Ascending aorta (tissue), 2 donors: Measurements from ENCODE around the gene IFI27L2. TPM values are rescaled to one million over a fixed set of nuclear protein-coding genes. Genes with fewer than 3 reads are reported as not detected.

Source experiments
- DNase-seq, 2 donors: peaks; one replicate each; pipeline ENCODE4 v3.0.0-alpha.2; 2019; ENCODE audit warnings: low spot score in 2 of 2
- H3K27ac ChIP-seq, 2 donors: fragments of 200-600 bp; sonication (generic); one replicate each; pipeline ENCODE4 v1.5.1; 2016 to 2017; ENCODE audit warnings: mild to moderate bottlenecking in 1 of 2
- H3K27me3 ChIP-seq: fragments of 200-600 bp; sonication (generic); one replicate; pipeline ENCODE4 v1.5.1; 2017
- H3K36me3 ChIP-seq, 2 donors: fragments of 200-600 bp; sonication (generic); one replicate each; pipeline ENCODE4 v1.5.1; 2016
- H3K4me1 ChIP-seq, 2 donors: fragments of 200-600 bp; sonication (generic); one replicate each; pipeline ENCODE4 v1.5.1; 2016 to 2017; ENCODE audit warnings: mild to moderate bottlenecking in 1 of 2
- H3K4me3 ChIP-seq, 2 donors: fragments of 200-600 bp; sonication (generic); one replicate each; pipeline ENCODE4 v1.5.1; 2016 to 2017; ENCODE audit warnings: mild to moderate bottlenecking in 1 of 2
- H3K9me3 ChIP-seq, 2 donors: fragments of 200-600 bp; sonication (generic); one replicate each; pipeline ENCODE4 v1.5.1; 2016
- intact Hi-C: fragments of 100-400 bp; cut with DNase I; formaldehyde crosslinking; loops from one replicate; pipeline ENCODE4 v1.15.1; 2023
- total RNA-seq: library from RNA; depleted of rRNA; stranded (reverse); fragments of >200 nt; gene quantifications from one replicate; pipeline ENCODE4 v1.1.0, GENCODE V29; 2016
- TF ChIP-seq, protein P1 (sequence below), 3 experiments: fragments of 200-600 bp in 2 of 3; fragments of 450-650 bp in 1 of 3; sonication (generic) in 2 of 3; IDR thresholded peaks; one replicate each; pipeline ENCODE4 v1.5.1; 2016 to 2019; ENCODE audit warnings: antibody characterized with exemption in 3 of 3, mild to moderate bottlenecking in 1 of 3, moderate library complexity in 1 of 3

The IFI27L2 gene
- total RNA-seq, 1 donor from 2014 or later: 36.0 TPM

DNA sequence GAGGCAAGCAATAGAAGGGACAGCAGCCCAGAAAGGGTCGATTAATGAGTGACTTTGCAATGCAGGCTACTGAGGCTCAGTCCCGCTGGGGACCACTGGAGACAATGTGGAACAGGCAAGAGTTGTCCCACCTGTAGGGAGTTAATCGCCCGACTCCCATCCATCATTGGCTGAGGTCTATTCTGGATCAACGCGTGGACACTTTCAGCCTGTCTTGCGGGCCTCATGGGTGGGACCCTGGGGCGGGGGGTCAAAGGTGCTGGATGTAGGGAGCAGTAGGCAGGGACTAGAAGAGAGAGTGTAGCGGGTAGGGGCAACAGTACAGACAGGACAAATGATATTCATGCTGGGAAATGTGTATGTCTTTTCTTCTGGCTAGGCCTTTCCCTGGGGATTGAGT lies 6.1 kb downstream of the IFI27L2 start:
- H3K27me3 ChIP-seq: no peaks in the 10 kb centered on the region
- H3K4me3 ChIP-seq: no peak overlapping the region
- no peaks in the 10 kb centered on the region for H3K36me3 ChIP-seq
- H3K27ac ChIP-seq: no peak overlapping the region
- peak in 1 of 2 donors; percentile 54 for DNase-seq
- H3K4me1 ChIP-seq: no peaks in the 10 kb centered on the region
- peaks cover 8 to 12% of the 10 kb centered on the region in 2 donors for H3K9me3 ChIP-seq
- TF ChIP-seq, protein P1, sequence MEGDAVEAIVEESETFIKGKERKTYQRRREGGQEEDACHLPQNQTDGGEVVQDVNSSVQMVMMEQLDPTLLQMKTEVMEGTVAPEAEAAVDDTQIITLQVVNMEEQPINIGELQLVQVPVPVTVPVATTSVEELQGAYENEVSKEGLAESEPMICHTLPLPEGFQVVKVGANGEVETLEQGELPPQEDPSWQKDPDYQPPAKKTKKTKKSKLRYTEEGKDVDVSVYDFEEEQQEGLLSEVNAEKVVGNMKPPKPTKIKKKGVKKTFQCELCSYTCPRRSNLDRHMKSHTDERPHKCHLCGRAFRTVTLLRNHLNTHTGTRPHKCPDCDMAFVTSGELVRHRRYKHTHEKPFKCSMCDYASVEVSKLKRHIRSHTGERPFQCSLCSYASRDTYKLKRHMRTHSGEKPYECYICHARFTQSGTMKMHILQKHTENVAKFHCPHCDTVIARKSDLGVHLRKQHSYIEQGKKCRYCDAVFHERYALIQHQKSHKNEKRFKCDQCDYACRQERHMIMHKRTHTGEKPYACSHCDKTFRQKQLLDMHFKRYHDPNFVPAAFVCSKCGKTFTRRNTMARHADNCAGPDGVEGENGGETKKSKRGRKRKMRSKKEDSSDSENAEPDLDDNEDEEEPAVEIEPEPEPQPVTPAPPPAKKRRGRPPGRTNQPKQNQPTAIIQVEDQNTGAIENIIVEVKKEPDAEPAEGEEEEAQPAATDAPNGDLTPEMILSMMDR (IDR thresholded peaks at IDR 0.05): no peak
- intact Hi-C loops: no loop called here

DNA sequence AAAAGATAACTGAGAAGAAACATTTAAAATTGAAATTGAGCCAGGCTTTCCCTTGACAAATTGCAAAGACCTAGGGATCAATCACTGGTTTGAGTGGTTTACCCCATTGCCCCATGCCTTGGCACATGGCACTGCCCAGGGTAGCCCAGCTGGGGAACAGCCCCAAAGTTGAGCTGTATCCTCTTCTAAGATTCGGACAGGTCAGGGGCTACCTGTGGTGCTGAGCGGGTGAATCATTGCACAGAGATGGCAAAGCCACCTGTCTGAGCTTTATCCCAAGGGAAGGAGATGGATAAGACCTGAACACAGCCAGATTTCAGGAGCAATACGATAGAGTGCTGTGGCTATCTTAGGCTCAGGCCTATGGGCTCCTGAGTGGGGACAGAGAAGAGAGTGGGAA lies 7.0 kb downstream of the IFI27L2 start:
- H3K4me3 ChIP-seq: no peak overlapping the region
- intact Hi-C loops: no loop called here
- no peaks in the 10 kb centered on the region for H3K27me3 ChIP-seq
- no peaks in the 10 kb centered on the region for H3K36me3 ChIP-seq
- no peak overlapping the region for H3K27ac ChIP-seq
- no peaks in the 10 kb centered on the region for H3K4me1 ChIP-seq
- H3K9me3 ChIP-seq: peaks cover 8 to 12% of the 10 kb centered on the region in 2 donors
- DNase-seq: peak in 1 of 2 donors; percentile 27
- TF ChIP-seq, protein P1 (IDR thresholded peaks at IDR 0.05): no peak

DNA sequence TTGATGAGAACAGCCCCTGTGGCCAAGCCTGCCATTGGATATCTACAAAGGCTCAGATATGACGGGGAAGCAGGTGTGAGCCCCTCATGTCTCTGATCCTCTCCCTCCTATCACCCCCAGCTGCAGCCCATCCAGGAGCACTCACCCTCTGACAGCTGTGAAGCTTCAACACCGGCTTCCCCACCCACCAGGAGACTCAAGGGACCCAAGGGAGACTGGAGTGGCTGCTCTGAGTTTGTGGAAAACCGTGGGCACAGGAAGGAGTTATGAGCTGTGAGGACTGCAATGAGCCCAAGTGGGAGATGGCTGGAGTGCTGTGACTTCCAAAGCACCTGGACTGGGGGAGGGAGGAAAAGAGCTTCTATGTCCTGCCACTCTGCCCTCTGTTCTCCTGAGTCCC lies 7.9 kb downstream of the IFI27L2 start:
- H3K4me1 ChIP-seq: no peaks in the 10 kb centered on the region
- H3K27ac ChIP-seq: peak overlapping the region in 1 of 2 donors; percentile 37
- H3K4me3 ChIP-seq: no peak overlapping the region
- TF ChIP-seq, protein P1 (IDR thresholded peaks at IDR 0.05): no peak
- peak in 1 of 2 donors; percentile 37 for DNase-seq
- H3K27me3 ChIP-seq: no peaks in the 10 kb centered on the region
- intact Hi-C loops: no loop called here
- no peaks in the 10 kb centered on the region for H3K36me3 ChIP-seq
- H3K9me3 ChIP-seq: peaks cover 8 to 12% of the 10 kb centered on the region in 2 donors

DNA sequence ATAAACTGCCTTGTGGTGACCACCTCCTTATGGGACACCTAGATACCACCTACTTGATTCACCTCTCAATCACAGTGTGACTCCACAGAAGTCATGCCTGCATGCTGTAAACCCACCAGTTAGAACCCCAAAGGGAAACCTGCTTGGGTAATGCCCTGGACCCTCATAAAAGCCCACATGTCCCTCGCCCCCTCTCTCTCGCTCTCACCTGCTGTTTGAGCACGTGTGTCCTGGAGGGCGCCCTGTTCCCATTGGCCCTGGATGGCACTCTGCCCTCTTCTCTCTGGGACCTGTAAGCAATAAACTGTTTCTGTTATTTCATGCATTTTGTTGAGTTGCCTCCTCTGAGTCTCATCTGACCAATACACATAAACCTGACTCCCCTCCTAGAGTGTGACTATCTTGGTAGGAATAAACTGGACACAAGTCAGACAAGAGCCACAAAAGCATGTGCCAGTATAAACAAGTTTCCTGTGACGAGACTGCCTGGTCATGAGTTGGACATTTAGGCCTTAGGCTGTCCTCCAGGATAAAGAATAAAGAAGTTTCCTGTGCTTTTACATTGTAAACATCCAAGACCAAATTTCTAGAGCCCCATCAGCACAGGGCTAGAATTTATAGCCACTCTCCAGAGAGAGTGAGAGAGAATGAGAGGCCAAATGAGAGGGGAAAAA lies 8.6 kb downstream of the IFI27L2 start:
- H3K36me3 ChIP-seq: no peaks in the 10 kb centered on the region
- H3K27ac ChIP-seq: no peak overlapping the region
- H3K4me1 ChIP-seq: no peaks in the 10 kb centered on the region
- intact Hi-C loops: no loop called here
- H3K9me3 ChIP-seq: peaks cover 8 to 12% of the 10 kb centered on the region in 2 donors
- TF ChIP-seq, protein P1 (IDR thresholded peaks at IDR 0.05): no peak
- peak in 1 of 2 donors; percentile 33 for DNase-seq
- no peaks in the 10 kb centered on the region for H3K27me3 ChIP-seq
- H3K4me3 ChIP-seq: no peak overlapping the region

DNA sequence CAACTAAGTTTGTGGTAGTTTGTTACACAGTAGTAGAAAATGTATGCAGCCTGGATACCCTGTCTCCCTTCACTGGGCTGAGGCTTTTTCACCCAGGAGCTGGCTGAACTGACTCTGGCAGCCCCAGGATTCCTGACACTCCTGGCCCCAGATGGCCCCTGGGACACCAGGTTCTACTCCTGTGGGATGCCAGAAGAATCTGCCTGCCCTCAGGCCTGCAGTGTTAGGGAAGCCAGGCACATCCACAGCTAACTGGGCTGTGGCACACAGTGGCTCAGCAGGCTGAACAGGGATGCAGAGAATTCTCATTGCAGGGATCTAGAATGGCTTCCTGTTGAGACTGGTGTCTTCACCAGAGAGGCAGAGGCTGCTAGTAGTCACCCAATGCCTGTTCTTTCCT lies 10.3 kb downstream of the IFI27L2 start:
- DNase-seq: no peak
- Histone ChIP-seq H3K27ac (no peak overlapping the region), H3K36me3 (no peaks in the 10 kb centered on the region), H3K4me3 (no peak overlapping the region), H3K4me1 (no peaks in the 10 kb centered on the region), H3K27me3 (no peaks in the 10 kb centered on the region), H3K9me3 (peaks cover 8 to 12% of the 10 kb centered on the region in 2 donors)
- TF ChIP-seq, protein P1 (IDR thresholded peaks at IDR 0.05): no peak
- intact Hi-C loops: no loop called here
